ENCODE results near the gene NR4A1. TPM values are rescaled to one million over a fixed set of nuclear protein-coding genes. Genes with fewer than 3 reads are reported as not detected.

The NR4A1 gene
- polyA plus RNA-seq, 1 donor, result 50.4 TPM

GRCh38 chr12:52079576-52080402 lies 28.5 kb downstream of the NR4A1 start, which contains the start of gene SMIM41:
TSS of gene SMIM41 (plus strand) at chr12:52079704. CDS start at chr12:52079780, 76 bp downstream.
- no peak for DNase-seq (ENCODE audit: low read depth)

GRCh38 chr12:52080403-52081251 lies 29.4 kb downstream of the NR4A1 start:
- no peak for DNase-seq (ENCODE audit: low read depth)

GRCh38 chr12:52081263-52081733 lies 30.1 kb downstream of the NR4A1 start:
- DNase-seq (ENCODE audit: low read depth), result no peak

- DNase-seq (ENCODE audit: low read depth), result no peak
Measured at GRCh38 chr12:52082026-52082668, 30.9 kb downstream of the NR4A1 start.

- no peak for DNase-seq (ENCODE audit: low read depth)
Measured at GRCh38 chr12:52082669-52082987, 31.4 kb downstream of the NR4A1 start.

GRCh38 chr12:52082988-52083637 lies 31.9 kb downstream of the NR4A1 start:
- no peak for DNase-seq (ENCODE audit: low read depth)

- no peak for DNase-seq (ENCODE audit: low read depth)
Measured at GRCh38 chr12:52083638-52083996, 32.4 kb downstream of the NR4A1 start.

- DNase-seq (ENCODE audit: low read depth), result no peak
Measured at GRCh38 chr12:52084491-52085231, 33.4 kb downstream of the NR4A1 start.

GRCh38 chr12:52085682-52086180 lies 34.5 kb downstream of the NR4A1 start:
- DNase-seq (ENCODE audit: low read depth), result no peak

GRCh38 chr12:52086366-52086765 lies 35.1 kb downstream of the NR4A1 start:
- DNase-seq (ENCODE audit: low read depth), result no peak

GRCh38 chr12:52086944-52087835 lies 35.9 kb downstream of the NR4A1 start:
- DNase-seq (ENCODE audit: low read depth), result no peak

GRCh38 chr12:52087961-52088820 lies 36.9 kb downstream of the NR4A1 start:
- no peak for DNase-seq (ENCODE audit: low read depth)

- DNase-seq (ENCODE audit: low read depth), result no peak
Measured at GRCh38 chr12:52089491-52089890, 38.2 kb downstream of the NR4A1 start.

- no peak for DNase-seq (ENCODE audit: low read depth)
Measured at GRCh38 chr12:52090291-52090690, 39.0 kb downstream of the NR4A1 start.

GRCh38 chr12:52091061-52091460 lies 39.8 kb downstream of the NR4A1 start:
- no peak for DNase-seq (ENCODE audit: low read depth)

- DNase-seq (ENCODE audit: low read depth), result no peak
Measured at GRCh38 chr12:52091869-52092268, 40.6 kb downstream of the NR4A1 start.

- DNase-seq (ENCODE audit: low read depth), result no peak
Measured at GRCh38 chr12:52093346-52093745, 42.1 kb downstream of the NR4A1 start.

GRCh38 chr12:52096332-52097044 lies 45.2 kb downstream of the NR4A1 start:
- DNase-seq (ENCODE audit: low read depth), result no peak
